DND-41 (cell line): ENCODE results near the gene TSR2.

Experiments used
- ATAC-seq: fragments of 200-7000 bp; cut with Tn5 transposase; 3 replicates; pipeline ENCODE4 v1.9.1; 2021; ENCODE audit warnings: low read depth; ENCODE audit not compliant: insufficient read depth
- DNase-seq: peaks from one replicate; pipeline ENCODE4 v3.0.0-alpha.2; 2020
- H2AFZ ChIP-seq: 2 replicates; pipeline ENCODE4 v1.6.0; 2012; ENCODE audit warnings: low read depth, low read length
- H3K27ac ChIP-seq: 2 replicates; pipeline ENCODE4 v1.5.1; 2012; ENCODE audit warnings: low read length, inconsistent platforms
- H3K27me3 ChIP-seq: fragments of 200-600 bp; sonication (generic); 2 replicates; pipeline ENCODE4 v1.6.0; 2012; ENCODE audit warnings: low read length, mild to moderate bottlenecking, inconsistent platforms; ENCODE audit not compliant: insufficient read depth, poor library complexity
- H3K36me3 ChIP-seq: 2 replicates; pipeline ENCODE4 v1.5.1; 2012; ENCODE audit warnings: low read length, inconsistent platforms; ENCODE audit not compliant: insufficient read depth
- H3K4me1 ChIP-seq: 2 replicates; pipeline ENCODE4 v1.5.1; 2012; ENCODE audit warnings: mild to moderate bottlenecking, low read length; ENCODE audit not compliant: insufficient read depth
- H3K4me2 ChIP-seq: 2 replicates; pipeline ENCODE4 v1.6.0; 2012; ENCODE audit warnings: mild to moderate bottlenecking, moderate library complexity, low read length, inconsistent platforms; ENCODE audit not compliant: insufficient read depth
- H3K4me3 ChIP-seq, 2 experiments: fragments of 200-600 bp in 1 of 2; shearing (Covaris generic) in 1 of 2; 2 replicates each; pipeline ENCODE4 v1.5.1; 2012 to 2016; ENCODE audit warnings: inconsistent platforms in 2 of 2, low read length in 2 of 2, mild to moderate bottlenecking in 2 of 2, low read depth in 1 of 2, moderate library complexity in 1 of 2
- H3K79me2 ChIP-seq: 2 replicates; pipeline ENCODE4 v1.6.0; 2012; ENCODE audit warnings: low read length, inconsistent platforms; ENCODE audit not compliant: insufficient read depth
- H3K9ac ChIP-seq: 2 replicates; pipeline ENCODE4 v1.6.0; 2012; ENCODE audit warnings: low read depth, mild to moderate bottlenecking, inconsistent platforms, low read length, moderate library complexity
- H3K9me3 ChIP-seq: 2 replicates; pipeline ENCODE4 v1.5.1; 2012; ENCODE audit warnings: low read length, moderate library complexity, mild to moderate bottlenecking, inconsistent platforms; ENCODE audit not compliant: insufficient read depth, severe bottlenecking
- H4K20me1 ChIP-seq: 2 replicates; pipeline ENCODE4 v1.6.0; 2012; ENCODE audit warnings: low read length; ENCODE audit not compliant: insufficient read depth
- CTCF ChIP-seq: IDR thresholded peaks from 2 replicates; pipeline ENCODE4 v1.5.1; 2012; ENCODE audit warnings: borderline replicate concordance, low read length, moderate library complexity, mild to moderate bottlenecking; ENCODE audit not compliant: poor library complexity, severe bottlenecking; ENCODE audit errors: extremely low read depth
- EZH2 ChIP-seq: IDR thresholded peaks from 3 replicates; pipeline ENCODE4 v1.6.1; 2012; ENCODE audit warnings: borderline replicate concordance, low read depth, mild to moderate bottlenecking, moderate library complexity, low read length, inconsistent platforms; ENCODE audit not compliant: severe bottlenecking

TSR2 gene

GRCh38 chrX:54423161-54423888 lies 16.9 kb upstream of the TSR2 start:
- Histone ChIP-seq H3K9me3 (no peaks in the 10 kb centered on the region), H3K36me3 (no peaks in the 10 kb centered on the region), H3K4me3 (no peak overlapping the region), H2AFZ (no peak overlapping the region), H3K4me2 (no peak overlapping the region), H3K27me3 (no peaks in the 10 kb centered on the region), H3K79me2 (no peaks in the 10 kb centered on the region), H3K9ac (no peak overlapping the region), H3K27ac (no peak overlapping the region), H3K4me1 (no peaks in the 10 kb centered on the region), H4K20me1 (no peaks in the 10 kb centered on the region)
- TF ChIP-seq CTCF = no peak
- TF ChIP-seq EZH2 = no peak
- no peak for DNase-seq
- no peak for ATAC-seq

DNA sequence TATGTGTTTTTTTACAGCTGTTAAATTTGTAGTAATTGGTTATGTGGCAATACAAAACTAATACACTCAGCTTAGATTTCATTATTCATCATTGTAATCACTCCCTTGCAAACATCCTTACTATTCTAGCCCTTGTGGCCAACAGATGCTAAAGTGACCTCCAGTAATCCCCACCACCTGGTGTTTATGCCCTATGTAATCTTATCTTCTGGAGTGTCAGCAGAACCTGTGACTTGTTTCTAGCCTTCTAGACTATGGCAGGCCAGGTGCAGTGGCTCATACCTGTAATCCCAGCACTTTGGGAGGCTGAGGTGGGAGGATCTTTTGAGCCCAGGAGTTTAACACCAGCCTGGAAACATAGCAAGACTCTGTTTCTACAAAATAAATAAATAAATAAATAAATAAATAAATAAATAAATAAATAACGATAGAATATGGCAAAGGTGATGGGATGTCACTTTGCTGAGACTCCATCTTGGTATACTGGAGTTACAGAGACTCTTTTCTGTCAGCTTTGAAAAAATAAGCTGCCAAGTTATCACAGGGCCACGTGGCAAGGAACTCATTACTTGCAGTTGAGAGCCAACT lies 12.3 kb upstream of the TSR2 start:
- no peak overlapping the region for H2AFZ ChIP-seq
- H3K79me2 ChIP-seq = no peaks in the 10 kb centered on the region
- H3K4me2 ChIP-seq = no peak overlapping the region
- H3K36me3 ChIP-seq = no peaks in the 10 kb centered on the region
- H3K4me3 ChIP-seq = no peak overlapping the region
- ATAC-seq = no peak
- DNase-seq = no peak
- no peaks in the 10 kb centered on the region for H3K27me3 ChIP-seq
- no peak for TF ChIP-seq EZH2
- no peak for TF ChIP-seq CTCF
- no peak overlapping the region for H3K9ac ChIP-seq
- no peaks in the 10 kb centered on the region for H3K9me3 ChIP-seq
- no peaks in the 10 kb centered on the region for H3K4me1 ChIP-seq
- H3K27ac ChIP-seq = no peak overlapping the region
- no peaks in the 10 kb centered on the region for H4K20me1 ChIP-seq

DNA sequence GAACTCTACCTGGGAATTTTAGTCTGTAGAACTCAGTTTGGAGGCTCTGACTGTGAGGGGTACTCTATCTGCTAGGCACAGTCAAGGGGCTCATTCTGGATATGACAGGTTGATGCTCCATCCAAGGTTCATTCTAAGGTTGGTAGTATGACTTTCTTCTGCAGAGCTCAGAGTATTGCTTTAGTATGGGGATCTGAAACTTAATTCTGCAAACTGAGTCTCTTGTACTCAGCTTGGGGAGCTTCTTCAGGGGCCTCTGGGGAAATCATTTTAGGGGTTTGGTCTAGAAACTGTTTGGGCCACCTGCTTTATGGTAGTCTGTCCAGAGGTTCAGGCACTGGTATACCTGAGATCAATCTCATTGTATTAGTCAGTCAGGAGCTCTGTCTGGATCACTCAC lies 9.7 kb upstream of the TSR2 start:
- H3K9me3 ChIP-seq = no peaks in the 10 kb centered on the region
- H3K27ac ChIP-seq = no peak overlapping the region
- ATAC-seq (no peak), DNase-seq (no peak)
- H3K27me3 ChIP-seq = no peaks in the 10 kb centered on the region
- no peak for TF ChIP-seq EZH2
- TF ChIP-seq CTCF = no peak
- H3K4me2 ChIP-seq = no peak overlapping the region
- H3K4me1 ChIP-seq = no peaks in the 10 kb centered on the region
- H3K4me3 ChIP-seq = no peak overlapping the region
- no peaks in the 10 kb centered on the region for H4K20me1 ChIP-seq
- no peaks in the 10 kb centered on the region for H3K79me2 ChIP-seq
- no peak overlapping the region for H3K9ac ChIP-seq
- H2AFZ ChIP-seq = no peak overlapping the region
- no peaks in the 10 kb centered on the region for H3K36me3 ChIP-seq
